ENCODE results near the gene SNX2.
"Not testable (repeated sequence)": the region's sequence is repeated elsewhere in the genome, so short reads cannot be mapped to it uniquely, and the experiment has no call there.

SNX2 gene

DNA sequence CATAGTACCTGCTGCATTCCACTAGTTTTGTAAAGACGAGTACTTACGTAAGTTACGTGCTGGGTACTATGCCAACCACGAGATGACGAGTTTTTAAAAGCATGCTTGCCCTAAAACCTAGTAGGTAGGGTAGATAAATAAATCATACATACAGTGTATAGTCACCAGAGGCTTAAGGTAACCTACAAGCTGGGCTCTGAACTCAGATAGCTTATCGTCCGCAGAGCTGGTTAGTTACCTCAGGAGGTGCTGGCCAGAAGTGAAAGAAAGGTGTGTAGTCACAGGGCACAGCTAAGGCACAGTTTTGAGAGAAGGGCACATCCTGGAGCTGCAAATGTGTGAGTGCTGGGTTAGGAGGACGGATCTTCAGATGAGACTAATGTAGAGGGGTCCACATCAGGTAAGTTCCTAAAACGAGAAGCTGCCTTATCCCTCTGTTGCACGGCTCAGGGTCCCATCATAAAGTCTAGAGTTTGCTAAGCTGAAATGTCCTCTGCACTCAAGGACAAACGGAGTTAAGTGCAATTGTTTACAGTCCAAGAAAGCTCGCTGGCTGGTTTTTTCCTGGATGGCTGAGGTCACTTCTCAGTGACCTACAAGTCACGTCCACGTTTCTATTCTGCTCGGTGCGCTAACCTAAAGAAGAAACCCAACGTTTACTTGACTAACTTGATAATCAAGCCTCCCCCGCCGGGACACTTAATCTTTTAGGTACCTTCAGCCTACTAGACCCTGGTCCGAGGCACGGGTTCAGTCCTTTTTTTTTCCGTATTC is 69.4 kb downstream of the SNX2 start:
- no peak for DNase-seq (ENCODE audit: low spot score)

DNA sequence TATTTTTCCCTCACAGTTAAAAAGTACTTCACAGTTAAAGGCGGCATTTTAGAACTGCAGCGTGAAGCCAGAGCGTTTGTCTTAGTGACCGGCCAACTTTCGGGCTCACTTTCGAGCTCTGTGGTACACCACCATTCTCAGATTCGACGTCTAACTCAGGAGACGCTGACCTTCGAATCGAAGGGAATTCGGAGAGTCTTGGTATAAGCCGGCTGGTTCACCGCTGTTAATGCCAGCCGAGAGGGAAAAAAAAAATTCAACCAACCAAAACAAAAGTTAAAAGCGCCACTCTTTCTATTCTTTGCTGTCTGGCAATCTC is 70.0 kb downstream of the SNX2 start:
- DNase-seq (ENCODE audit: low spot score) = no peak

DNA sequence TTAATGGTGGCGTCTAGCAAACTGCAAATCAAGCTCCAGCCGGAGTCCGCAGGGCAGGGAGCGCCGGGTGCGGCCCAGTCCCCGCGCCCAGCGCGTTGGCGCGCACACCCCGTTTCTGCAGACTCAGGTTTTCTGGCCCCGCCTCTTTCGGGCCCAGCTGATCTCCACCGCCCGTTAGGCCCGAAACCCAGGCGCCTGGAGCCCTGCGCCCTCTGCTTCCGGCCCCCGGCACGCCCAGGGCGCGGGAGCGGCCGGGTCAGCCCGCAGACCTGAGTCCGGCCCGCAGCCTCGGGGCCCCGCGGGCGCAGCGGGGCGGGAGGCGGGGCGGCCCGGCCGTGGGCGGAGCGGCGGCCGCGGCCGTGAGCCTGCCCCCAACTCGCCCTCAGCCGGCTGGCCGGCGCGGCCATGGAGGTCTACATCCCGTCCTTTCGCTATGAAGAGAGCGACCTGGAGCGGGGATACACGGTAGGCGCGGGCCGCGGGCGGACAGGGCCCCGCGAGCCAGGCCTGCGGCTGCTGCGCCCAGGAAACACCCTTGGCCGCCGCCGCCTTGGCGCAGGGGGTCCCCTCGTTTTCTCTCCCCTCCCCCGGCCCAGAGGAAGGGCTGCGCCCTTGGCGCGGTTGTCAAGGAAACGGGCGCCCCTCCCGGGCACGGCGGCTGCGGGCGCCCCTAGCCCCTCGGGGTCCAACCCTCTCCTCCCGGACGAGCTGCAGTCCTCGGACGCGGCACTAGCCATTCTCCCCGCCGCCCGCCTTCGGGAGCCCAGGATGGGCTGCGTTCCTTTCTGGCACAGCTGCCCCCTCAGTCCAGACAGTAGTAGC is 70.6 kb downstream of the SNX2 start, which contains the start of gene SNX24:
Gene SNX24, plus strand, starts transcription at position 385 of the 822 bp plus-strand sequence. Its CDS starts 21 bp downstream, at position 406.
- peak; percentile 72 for DNase-seq (ENCODE audit: low spot score)

- peak; percentile 20 for DNase-seq (ENCODE audit: low spot score)
Observed at GRCh38 chr5:122846051-122846550, 71.2 kb downstream of the SNX2 start.

- no peak for DNase-seq (ENCODE audit: low spot score)
Observed at GRCh38 chr5:122847687-122848081, 72.8 kb downstream of the SNX2 start.

GRCh38 chr5:122849771-122850170 is 74.9 kb downstream of the SNX2 start:
- DNase-seq (ENCODE audit: low spot score) = no peak

DNA sequence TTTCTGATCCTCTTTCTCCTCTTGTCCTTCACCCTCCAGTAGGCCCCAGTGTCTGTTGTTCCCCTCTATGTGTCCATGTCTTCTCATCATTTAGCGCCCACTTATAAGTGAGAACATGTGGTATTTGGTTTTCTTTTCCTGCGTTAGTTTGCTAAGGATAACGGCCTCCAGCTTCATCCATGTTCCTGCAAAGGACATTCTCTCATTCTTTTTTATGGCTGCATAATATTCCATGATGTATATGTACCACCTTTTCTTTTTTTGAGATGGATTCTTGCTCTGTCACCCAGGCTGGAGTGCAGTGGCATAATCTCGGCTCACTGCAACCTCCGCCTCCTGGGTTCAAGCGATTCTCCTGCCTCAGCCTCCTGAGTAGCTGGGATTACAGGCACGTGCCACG is 82.7 kb downstream of the SNX2 start:
- not testable (repeated sequence) for DNase-seq (ENCODE audit: low spot score)

GRCh38 chr5:122858451-122858850 is 83.6 kb downstream of the SNX2 start:
- no peak for DNase-seq (ENCODE audit: low spot score)

GRCh38 chr5:122863240-122863639 is 88.4 kb downstream of the SNX2 start:
- DNase-seq (ENCODE audit: low spot score) = no peak

- DNase-seq (ENCODE audit: low spot score) = no peak
Observed at GRCh38 chr5:122863721-122864120, 88.8 kb downstream of the SNX2 start.

DNA sequence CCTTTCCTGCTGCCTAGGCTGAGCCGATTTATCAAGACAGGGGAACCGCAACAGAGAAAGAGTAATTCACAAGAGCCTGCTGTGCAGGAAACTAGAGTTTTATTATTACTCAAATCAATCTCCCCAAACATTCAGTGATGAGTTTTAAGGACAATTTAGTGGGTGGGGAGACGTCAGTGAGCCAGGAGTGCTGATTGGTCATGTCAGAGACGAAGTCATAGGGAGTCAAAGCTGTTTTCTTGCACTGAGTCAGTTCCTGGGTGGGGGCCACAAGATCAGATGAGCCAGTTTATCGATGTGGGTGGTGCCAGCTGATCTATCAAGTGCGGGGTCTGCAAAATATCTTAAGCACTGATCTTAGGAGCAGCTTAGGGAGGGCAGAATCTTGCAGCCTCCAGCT is 89.5 kb downstream of the SNX2 start:
- DNase-seq (ENCODE audit: low spot score) = no peak

DNA sequence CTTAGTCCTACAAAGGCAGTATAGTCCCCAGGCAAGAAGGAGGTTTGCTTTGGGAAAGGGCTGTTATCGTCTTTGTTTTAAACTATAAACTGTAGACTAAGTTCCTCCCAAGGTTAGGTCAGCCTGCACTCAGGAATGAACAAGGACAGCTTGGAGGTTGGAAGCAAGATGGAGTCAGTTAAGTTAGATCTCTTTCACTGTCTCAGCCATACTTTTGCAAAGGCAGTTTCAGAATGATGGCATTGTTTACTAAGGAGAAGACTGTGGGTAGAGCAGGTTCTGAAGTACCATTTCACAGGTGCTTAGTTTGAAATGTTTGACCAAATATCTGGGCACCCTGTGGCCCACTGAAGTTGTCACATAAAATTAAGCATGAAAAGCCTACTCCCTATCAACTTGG is 90.0 kb downstream of the SNX2 start:
- no peak for DNase-seq (ENCODE audit: low spot score)

GRCh38 chr5:122870219-122870856 is 95.5 kb downstream of the SNX2 start:
- no peak for DNase-seq (ENCODE audit: low spot score)

DNA sequence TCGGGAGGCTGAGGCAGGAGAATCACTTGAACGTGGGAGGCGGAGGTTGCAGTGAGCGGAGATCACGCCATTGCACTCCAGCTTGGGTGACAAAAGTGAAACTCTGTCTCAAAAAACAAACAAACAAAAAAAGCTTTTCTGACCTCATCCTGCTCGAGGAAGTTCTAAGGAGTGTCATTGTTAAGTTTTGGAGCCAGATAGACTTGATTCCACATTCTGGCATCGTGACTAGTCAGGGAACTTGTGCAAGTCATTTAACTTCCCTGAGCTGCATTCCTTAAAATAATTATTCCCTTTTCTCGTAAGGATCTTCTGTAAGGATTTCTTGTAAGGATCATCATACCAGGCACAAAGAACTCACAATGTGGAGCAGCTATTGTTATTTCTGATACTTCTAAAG is 96.8 kb downstream of the SNX2 start:
- DNase-seq (ENCODE audit: low spot score) = no peak

GRCh38 chr5:122874179-122874875 is 99.4 kb downstream of the SNX2 start:
- no peak for DNase-seq (ENCODE audit: low spot score)

DNA sequence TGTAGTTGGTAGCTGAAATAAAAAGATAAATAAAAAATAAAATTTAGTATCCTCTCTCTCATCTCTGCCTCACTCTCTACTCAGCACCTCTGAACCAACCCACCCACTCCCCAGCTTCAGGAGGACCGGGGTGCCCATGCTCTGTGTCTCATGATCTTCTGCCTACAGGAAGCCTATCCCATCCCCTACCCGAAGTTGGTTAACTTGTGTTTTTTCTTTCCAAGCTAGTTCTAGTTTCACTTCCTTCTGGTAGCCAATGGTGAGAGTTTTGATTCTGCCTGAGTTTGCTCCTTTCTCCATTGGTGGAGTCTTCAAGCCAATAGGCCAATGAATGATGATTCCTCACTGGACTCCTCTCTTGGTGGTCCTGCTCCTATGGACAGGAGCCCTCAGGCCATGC is 102.6 kb downstream of the SNX2 start:
- DNase-seq (ENCODE audit: low spot score) = no peak

DNA sequence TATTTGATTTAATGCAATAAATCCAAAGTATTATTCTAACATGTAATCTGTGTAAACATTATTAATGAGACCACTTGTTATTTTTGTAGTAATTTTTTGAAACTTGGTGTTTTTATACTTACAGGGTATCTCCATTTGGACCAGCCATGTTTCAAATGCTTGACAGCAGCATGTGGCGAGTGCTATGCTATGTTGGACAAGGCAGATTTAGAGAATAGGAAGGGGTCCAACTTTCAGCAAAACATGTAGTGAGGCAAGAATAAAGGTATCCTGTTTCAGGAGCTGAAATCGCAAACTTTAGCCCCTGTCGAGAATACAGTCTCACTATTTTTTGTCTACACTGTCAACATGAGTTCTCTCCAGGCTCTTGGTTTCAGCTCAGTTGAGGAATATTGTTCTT is 104.2 kb downstream of the SNX2 start:
- no peak for DNase-seq (ENCODE audit: low spot score)

Data from SK-N-DZ (cell line).